ENCODE data around the gene CLCN6. TPM values are rescaled to one million over a fixed set of nuclear protein-coding genes. Genes with fewer than 3 reads are reported as not detected.

Gene CLCN6
- total and polyA plus RNA-seq, 7 donors, result 5.5 to 17.5 (median 8.3) TPM

DNA sequence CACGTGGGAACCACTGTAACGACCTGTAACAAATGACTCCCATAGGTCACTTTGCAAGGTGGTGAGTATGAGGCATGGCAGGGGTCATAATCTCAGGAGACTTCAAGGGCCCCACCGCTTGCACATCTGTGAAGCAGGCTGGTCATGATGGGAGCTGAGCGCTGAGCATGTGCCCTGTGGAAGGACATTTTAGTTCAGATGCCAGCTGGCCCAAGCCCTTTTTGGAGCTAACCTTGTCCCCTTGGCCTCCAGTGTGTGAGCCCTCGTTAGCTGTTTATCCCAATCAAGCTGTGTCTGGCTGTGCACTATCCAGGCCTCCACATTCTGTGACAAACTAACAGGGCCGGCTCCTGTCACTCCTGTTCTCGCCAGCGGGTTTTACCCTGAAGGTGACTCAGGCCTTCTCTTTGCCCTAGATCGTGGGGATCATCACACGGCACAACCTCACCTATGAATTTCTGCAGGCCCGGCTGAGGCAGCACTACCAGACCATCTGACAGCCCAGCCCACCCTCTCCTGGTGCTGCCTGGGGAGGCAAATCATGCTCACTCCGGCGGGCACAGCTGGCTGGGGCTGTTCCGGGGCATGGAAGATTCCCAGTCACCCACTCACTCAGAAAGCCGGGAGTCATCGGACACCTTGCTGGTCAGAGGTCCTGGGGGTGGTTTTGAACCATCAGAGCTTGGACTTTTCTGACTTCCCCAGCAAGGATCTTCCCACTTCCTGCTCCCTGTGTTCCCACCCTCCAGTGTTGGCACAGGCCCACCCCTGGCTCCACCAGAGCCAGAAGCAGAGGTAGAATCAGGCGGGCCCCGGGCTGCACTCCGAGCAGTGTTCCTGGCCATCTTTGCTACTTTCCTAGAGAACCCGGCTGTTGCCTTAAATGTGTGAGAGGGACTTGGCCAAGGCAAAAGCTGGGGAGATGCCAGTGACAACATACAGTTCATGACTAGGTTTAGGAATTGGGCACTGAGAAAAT lies 34.0 kb downstream of the CLCN6 start:
- no peak for DNase-seq
- 82 to 90% (median 82%) methylated on average over 20 of the region's 20 CpGs for WGBS, 3 donors
- H3K9me3 ChIP-seq, result no peaks in the 10 kb centered on the region
- H3K36me3 ChIP-seq (ENCODE audit: insufficient read depth in 1 of 2, low read depth in 1 of 2), result peaks cover 7 to 100% of the 10 kb centered on the region in 2 donors
- TF ChIP-seq CTCF (IDR thresholded peaks at IDR 0.05), result no peak
- no peaks in the 10 kb centered on the region for H3K27me3 ChIP-seq (ENCODE audit: insufficient read depth in 3 of 3, low read length in 2 of 3)
- H3K27ac ChIP-seq, result no peak overlapping the region
- no peaks in the 10 kb centered on the region for H3K4me1 ChIP-seq
- no peak for ATAC-seq
- intact Hi-C loops (cut with DNase I), result loop anchor here in 1 of 2 donors (2.0 kb wide), 1 partner anchor 127 kb away; no protein-coding TSS in a partner anchor
- H3K4me3 ChIP-seq, result no peak overlapping the region

DNA sequence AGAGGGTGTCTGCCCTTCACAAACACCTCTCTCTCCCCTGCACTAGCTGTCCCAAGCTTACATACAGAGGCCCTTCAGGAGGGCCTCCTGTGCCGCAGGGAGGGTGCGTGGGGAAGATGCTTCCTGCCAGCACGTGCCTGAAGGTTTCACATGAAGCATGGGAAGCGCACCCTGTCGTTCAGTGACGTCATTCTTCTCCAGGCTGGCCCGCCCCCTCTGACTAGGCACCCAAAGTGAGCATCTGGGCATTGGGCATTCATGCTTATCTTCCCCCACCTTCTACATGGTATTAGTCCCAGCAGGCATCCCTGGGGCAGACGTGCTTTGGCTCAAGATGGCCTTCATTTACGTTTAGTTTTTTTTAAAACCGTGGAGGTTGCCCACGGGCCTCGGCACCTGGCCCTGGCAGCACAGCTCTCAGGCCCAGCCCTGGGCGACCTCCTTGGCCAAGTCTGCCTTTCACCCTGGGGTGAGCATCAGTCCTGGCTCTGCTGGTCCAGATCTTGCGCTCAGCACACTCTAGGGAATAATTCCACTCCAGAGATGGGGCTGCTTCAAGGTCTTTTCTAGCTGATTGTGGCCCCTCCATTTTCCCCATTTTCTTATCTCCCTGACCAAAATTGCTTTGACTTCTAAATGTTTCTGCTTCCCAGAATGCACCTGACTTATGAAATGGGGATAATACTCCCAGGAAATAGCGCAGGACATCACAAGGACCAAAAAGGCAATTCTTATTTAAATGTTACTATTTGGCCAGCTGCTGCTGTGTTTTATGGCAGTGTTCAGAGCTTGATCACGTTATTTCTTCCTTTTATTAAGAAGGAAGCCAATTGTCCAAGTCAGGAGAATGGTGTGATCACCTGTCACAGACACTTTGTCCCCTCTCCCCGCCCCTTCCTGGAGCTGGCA lies 35.5 kb downstream of the CLCN6 start:
- DNase-seq (no peak), ATAC-seq (no peak)
- Histone ChIP-seq H3K4me3 (no peak overlapping the region), H3K27ac (no peak overlapping the region), H3K36me3 (ENCODE audit: insufficient read depth in 1 of 2, low read depth in 1 of 2) (peaks cover 7 to 93% of the 10 kb centered on the region in 2 donors), H3K4me1 (no peaks in the 10 kb centered on the region), H3K27me3 (ENCODE audit: insufficient read depth in 3 of 3, low read length in 2 of 3) (no peaks in the 10 kb centered on the region), H3K9me3 (no peaks in the 10 kb centered on the region)
- TF ChIP-seq CTCF (IDR thresholded peaks at IDR 0.05), result no peak
- intact Hi-C loops (cut with DNase I), result no loop called here
- WGBS, 3 donors, result 69 to 80% (median 72%) methylated on average over 17 of the region's 17 CpGs

DNA sequence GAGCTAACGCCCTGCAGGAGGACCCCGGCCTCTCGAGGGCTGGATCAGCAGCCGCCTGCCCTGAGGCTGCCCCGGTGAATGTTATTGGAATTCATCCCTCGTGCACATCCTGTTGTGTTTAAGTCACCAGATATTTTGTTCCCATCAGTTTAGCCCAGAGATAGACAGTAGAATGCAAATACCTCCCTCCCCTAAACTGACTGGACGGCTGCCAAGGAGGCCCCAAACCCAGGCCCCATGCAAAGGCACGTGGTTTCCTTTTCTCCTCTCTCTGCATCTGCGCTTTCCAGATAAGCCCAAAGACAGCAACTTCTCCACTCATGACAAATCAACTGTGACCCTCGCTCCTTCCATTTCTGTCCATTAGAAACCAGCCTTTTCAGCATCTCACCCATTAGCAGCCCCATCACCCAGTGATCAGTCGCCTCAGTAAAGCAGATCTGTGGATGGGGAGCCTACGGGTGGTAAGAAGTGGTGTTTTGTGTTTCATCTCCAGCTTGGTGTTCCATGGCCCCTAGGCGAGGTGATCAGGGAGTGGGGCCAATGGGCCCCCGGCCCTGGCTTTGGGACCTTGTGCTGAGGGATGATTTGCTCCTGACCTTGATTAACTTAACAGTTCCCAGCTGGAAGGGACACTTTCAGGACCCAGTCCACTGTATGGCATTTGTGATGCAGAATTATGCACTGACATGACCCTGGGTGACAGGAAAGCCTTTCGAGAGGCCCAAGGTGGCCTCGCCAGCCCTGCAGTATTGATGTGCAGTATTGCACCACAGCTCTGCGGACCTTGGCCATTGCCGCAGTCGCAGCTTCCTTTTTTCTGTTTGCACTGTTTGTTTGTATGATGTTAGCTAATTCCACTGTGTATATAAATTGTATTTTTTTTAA lies 36.4 kb downstream of the CLCN6 start:
- no peak overlapping the region for H3K27ac ChIP-seq

More for the DNA sequence above, 36.4 kb downstream of the CLCN6 start:
- no peak for ATAC-seq
- intact Hi-C loops (cut with DNase I), result no loop called here
- Histone ChIP-seq H3K4me3 (no peak overlapping the region), H3K4me1 (no peaks in the 10 kb centered on the region), H3K27me3 (ENCODE audit: insufficient read depth in 3 of 3, low read length in 2 of 3) (no peaks in the 10 kb centered on the region), H3K36me3 (ENCODE audit: insufficient read depth in 1 of 2, low read depth in 1 of 2) (peaks cover 7 to 84% of the 10 kb centered on the region in 2 donors), H3K9me3 (no peaks in the 10 kb centered on the region)
- no peak for TF ChIP-seq CTCF (IDR thresholded peaks at IDR 0.05)
- WGBS, 3 donors, result 72 to 79% (median 78%) methylated on average over 19 of the region's 19 CpGs
- DNase-seq, result no peak
